OCI-LY3 (cell line): ENCODE results near the gene TNRC18.

Experiments
- H2AFZ ChIP-seq: fragments of 200-600, 300-600 bp; shearing (Covaris generic); 2 replicates; pipeline ENCODE4 v1.6.0; 2014; ENCODE audit warnings: antibody characterized with exemption, low read depth, low read length
- H3K27ac ChIP-seq: fragments of 200-600, 300-600 bp; sonication (generic); 2 replicates; pipeline ENCODE4 v1.5.1; 2014; ENCODE audit warnings: mild to moderate bottlenecking, low read length, moderate library complexity, mixed read lengths
- H3K27me3 ChIP-seq: fragments of 200-600, 300-600 bp; sonication (generic); 2 replicates; pipeline ENCODE4 v1.6.1; 2014; ENCODE audit warnings: low read depth, low read length, mixed read lengths
- H3K36me3 ChIP-seq: fragments of 200-600, 300-600 bp; sonication (generic); replicated peaks from 2 replicates; pipeline ENCODE3; 2014; ENCODE audit warnings: low read depth, low read length, mixed read lengths
- H3K4me1 ChIP-seq: fragments of 300-600, 200-600 bp; sonication (generic); 2 replicates; pipeline ENCODE4 v1.6.1; 2014; ENCODE audit warnings: low read length, mixed read lengths
- H3K4me2 ChIP-seq: fragments of 200-600, 300-600 bp; sonication (generic); 2 replicates; pipeline ENCODE4 v1.6.1; 2014; ENCODE audit warnings: low read length, mixed read lengths
- H3K4me3 ChIP-seq: fragments of 300-600, 200-600 bp; sonication (generic); 2 replicates; pipeline ENCODE4 v1.5.1; 2014; ENCODE audit warnings: antibody characterized with exemption, mild to moderate bottlenecking, low read length, moderate library complexity
- H3K79me2 ChIP-seq: fragments of 300-600, 200-600 bp; shearing (Covaris generic); 2 replicates; pipeline ENCODE4 v1.6.1; 2014; ENCODE audit warnings: mild to moderate bottlenecking, low read length, mixed read lengths
- H3K9ac ChIP-seq: fragments of 300-600, 200-600 bp; shearing (Covaris generic); 2 replicates; pipeline ENCODE4 v1.6.0; 2014; ENCODE audit warnings: mild to moderate bottlenecking, low read length, moderate library complexity
- H3K9me3 ChIP-seq: fragments of 200-600, 300-600 bp; shearing (Covaris generic); 2 replicates; pipeline ENCODE4 v1.6.1; 2014; ENCODE audit warnings: low read length, mixed read lengths; ENCODE audit not compliant: insufficient read depth
- H4K20me1 ChIP-seq: fragments of 200-600, 300-600 bp; sonication (generic); 2 replicates; pipeline ENCODE4 v1.6.1; 2016; ENCODE audit warnings: low read length, mixed read lengths; ENCODE audit not compliant: insufficient read depth
- EZH2phosphoT487 ChIP-seq: fragments of 200-600 bp; shearing (Covaris generic); IDR thresholded peaks from 2 replicates; pipeline ENCODE4 v1.6.1; 2018; ENCODE audit warnings: antibody characterized with exemption, mixed run types, low read depth
- TF ChIP-seq, protein P1 (sequence below): fragments of 200-600, 300-600 bp; sonication (generic); IDR thresholded peaks from 2 replicates; pipeline ENCODE4 v1.5.1; 2014; ENCODE audit warnings: antibody characterized with exemption, low read length, low read depth

The TNRC18 gene

DNA sequence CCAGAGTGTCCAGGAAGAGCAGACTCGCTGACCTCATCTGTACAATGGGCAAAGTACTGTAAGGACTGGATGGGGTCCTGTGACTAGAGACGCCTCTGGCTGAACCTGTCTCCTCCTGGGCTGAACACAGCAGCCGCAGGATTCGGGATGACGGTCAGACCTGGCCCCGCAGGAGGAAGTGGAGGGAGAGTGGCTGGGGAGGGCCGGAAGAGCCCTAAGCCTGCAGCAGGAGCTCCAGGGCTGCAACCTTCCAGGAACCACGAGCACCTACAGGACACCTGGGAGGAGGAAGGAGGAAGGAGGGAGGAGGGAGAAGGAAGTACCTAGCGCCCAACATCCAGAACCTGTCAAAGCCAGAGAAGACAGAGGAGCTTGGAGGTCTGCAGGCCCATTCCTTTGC, 30.3 kb downstream of the TNRC18 start:
- H3K4me3 ChIP-seq, result no peak overlapping the region
- no peaks in the 10 kb centered on the region for H3K36me3 ChIP-seq
- H3K4me2 ChIP-seq, result no peak overlapping the region
- peaks cover 5% of the 10 kb centered on the region for H3K4me1 ChIP-seq
- TF ChIP-seq EZH2phosphoT487, result no peak
- TF ChIP-seq, protein P1, sequence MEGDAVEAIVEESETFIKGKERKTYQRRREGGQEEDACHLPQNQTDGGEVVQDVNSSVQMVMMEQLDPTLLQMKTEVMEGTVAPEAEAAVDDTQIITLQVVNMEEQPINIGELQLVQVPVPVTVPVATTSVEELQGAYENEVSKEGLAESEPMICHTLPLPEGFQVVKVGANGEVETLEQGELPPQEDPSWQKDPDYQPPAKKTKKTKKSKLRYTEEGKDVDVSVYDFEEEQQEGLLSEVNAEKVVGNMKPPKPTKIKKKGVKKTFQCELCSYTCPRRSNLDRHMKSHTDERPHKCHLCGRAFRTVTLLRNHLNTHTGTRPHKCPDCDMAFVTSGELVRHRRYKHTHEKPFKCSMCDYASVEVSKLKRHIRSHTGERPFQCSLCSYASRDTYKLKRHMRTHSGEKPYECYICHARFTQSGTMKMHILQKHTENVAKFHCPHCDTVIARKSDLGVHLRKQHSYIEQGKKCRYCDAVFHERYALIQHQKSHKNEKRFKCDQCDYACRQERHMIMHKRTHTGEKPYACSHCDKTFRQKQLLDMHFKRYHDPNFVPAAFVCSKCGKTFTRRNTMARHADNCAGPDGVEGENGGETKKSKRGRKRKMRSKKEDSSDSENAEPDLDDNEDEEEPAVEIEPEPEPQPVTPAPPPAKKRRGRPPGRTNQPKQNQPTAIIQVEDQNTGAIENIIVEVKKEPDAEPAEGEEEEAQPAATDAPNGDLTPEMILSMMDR, result no peak
- H3K79me2 ChIP-seq, result peaks cover 23% of the 10 kb centered on the region
- H3K27me3 ChIP-seq, result no peaks in the 10 kb centered on the region
- no peak overlapping the region for H2AFZ ChIP-seq
- no peak overlapping the region for H3K27ac ChIP-seq
- H4K20me1 ChIP-seq, result no peaks in the 10 kb centered on the region
- no peaks in the 10 kb centered on the region for H3K9me3 ChIP-seq
- H3K9ac ChIP-seq, result no peak overlapping the region

DNA sequence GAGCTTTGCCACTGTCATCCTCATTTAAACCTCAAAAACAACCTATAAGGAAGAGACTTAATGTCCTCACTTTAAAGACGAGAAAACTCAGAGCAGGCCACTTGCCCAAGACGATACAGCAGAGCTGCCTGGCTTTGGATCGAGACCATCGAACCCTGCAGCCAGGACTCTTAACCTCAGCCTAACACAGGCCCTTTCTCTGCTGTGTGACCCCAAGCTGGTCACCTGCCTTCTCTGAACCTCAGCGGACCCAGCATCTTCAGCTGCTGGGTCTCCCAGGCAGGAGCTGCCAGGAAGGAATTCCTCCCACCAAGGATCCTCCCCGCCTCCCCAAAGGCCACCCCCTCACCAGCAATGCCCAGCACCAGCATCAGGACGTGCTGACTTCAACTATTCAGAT, 32.7 kb downstream of the TNRC18 start:
- no peak overlapping the region for H3K9ac ChIP-seq
- H3K36me3 ChIP-seq, result peaks cover 10% of the 10 kb centered on the region
- TF ChIP-seq, protein P1, result no peak
- TF ChIP-seq EZH2phosphoT487, result no peak
- H3K4me2 ChIP-seq, result no peak overlapping the region
- no peaks in the 10 kb centered on the region for H3K9me3 ChIP-seq
- no peak overlapping the region for H3K4me3 ChIP-seq
- no peak overlapping the region for H2AFZ ChIP-seq
- peaks cover 12% of the 10 kb centered on the region for H3K79me2 ChIP-seq
- no peaks in the 10 kb centered on the region for H3K4me1 ChIP-seq
- no peaks in the 10 kb centered on the region for H4K20me1 ChIP-seq
- H3K27me3 ChIP-seq, result no peaks in the 10 kb centered on the region
- no peak overlapping the region for H3K27ac ChIP-seq

DNA sequence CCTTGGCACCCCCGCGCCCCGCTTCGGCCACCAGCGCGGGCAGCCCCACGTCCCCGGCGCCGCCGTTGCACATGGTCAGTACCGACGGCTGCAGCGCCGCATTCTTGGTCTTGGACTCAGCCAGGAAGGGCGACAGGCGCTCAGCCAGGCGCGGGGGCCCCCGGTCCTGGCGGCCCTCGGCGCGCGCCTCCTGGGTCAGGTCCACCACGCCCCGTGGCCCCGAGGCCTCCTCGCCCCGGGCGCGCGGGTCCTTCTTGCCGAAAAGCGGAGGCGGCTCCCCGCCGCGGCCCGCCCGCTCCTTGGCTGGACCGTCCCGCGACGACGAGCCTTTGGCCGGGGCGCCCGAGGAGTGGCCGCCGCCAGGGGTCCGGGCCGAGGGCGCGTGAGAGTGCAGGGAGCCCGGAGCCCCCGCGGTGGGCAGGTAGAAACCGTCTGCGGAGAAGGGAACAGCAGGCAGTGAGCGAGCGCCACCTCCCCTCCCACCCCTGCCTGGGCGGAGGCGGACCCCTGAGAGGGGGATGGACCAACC, 34.7 kb downstream of the TNRC18 start:
- no peak overlapping the region for H3K4me3 ChIP-seq
- no peaks in the 10 kb centered on the region for H3K9me3 ChIP-seq
- no peak overlapping the region for H3K27ac ChIP-seq
- H3K27me3 ChIP-seq, result no peaks in the 10 kb centered on the region
- H4K20me1 ChIP-seq, result peaks cover 5% of the 10 kb centered on the region; the same call in 1 of the 2 replicates
- H2AFZ ChIP-seq, result no peak overlapping the region
- TF ChIP-seq, protein P1, result no peak
- TF ChIP-seq EZH2phosphoT487, result no peak
- H3K79me2 ChIP-seq, result no peaks in the 10 kb centered on the region; the same call in 1 of the 2 replicates
- H3K4me2 ChIP-seq, result no peak overlapping the region
- H3K4me1 ChIP-seq, result no peaks in the 10 kb centered on the region
- peaks cover 10% of the 10 kb centered on the region for H3K36me3 ChIP-seq
- H3K9ac ChIP-seq, result no peak overlapping the region

DNA sequence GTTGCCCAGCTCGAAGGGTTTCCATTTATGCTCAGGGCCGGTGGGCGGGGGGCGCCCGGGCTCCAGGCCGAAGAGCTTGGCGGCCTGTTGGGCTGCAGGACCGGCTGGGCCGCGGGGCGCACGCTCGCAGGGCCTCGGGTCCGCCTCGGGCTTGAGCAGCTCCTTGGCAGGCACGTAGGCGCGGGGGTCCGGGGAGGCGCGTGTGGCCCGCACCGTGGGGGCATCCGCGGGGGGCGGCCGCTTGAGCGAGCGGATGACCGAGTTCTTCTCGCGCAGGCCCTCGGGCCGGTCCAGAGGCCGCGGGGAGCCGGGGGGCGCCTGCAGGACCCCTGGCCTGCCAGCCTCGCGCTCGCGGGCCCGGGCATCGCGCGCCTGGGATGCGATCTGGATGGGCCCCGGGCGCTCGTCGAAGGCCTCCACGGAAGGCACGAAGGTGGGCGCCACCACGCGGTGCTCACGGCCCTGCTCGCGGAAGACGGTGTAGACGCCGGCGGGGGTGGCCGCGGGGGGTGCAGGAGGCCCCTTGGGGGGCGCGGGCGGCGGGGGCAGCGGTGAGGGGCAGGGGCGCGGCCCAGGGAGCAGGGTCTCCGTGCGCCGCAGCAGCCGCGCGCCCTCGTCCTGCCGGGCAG, 35.2 kb downstream of the TNRC18 start:
- H4K20me1 ChIP-seq, result peaks cover 6% of the 10 kb centered on the region; the same call in 1 of the 2 replicates

More for the DNA sequence above, 35.2 kb downstream of the TNRC18 start:
- H3K36me3 ChIP-seq, result peaks cover 10% of the 10 kb centered on the region
- H2AFZ ChIP-seq, result no peak overlapping the region
- H3K4me2 ChIP-seq, result no peak overlapping the region
- peaks cover 3% of the 10 kb centered on the region for H3K79me2 ChIP-seq
- no peak overlapping the region for H3K27ac ChIP-seq
- no peaks in the 10 kb centered on the region for H3K4me1 ChIP-seq
- H3K27me3 ChIP-seq, result no peaks in the 10 kb centered on the region
- TF ChIP-seq, protein P1, result no peak
- no peak for TF ChIP-seq EZH2phosphoT487
- no peaks in the 10 kb centered on the region for H3K9me3 ChIP-seq
- no peak overlapping the region for H3K4me3 ChIP-seq
- no peak overlapping the region for H3K9ac ChIP-seq
